Activated naive CD8-positive, alpha-beta T cell treated with anti-CD3 and anti-CD28 coated beads, Interleukin-2, amount 50 U/mL, for 16 hours (primary cell): ENCODE data around the gene COLGALT1.

Experiments
- DNase-seq: peaks from one replicate; pipeline ENCODE4 v3.0.0-alpha.2; 2020; ENCODE audit warnings: low read depth, low spot score

COLGALT1 gene

DNA sequence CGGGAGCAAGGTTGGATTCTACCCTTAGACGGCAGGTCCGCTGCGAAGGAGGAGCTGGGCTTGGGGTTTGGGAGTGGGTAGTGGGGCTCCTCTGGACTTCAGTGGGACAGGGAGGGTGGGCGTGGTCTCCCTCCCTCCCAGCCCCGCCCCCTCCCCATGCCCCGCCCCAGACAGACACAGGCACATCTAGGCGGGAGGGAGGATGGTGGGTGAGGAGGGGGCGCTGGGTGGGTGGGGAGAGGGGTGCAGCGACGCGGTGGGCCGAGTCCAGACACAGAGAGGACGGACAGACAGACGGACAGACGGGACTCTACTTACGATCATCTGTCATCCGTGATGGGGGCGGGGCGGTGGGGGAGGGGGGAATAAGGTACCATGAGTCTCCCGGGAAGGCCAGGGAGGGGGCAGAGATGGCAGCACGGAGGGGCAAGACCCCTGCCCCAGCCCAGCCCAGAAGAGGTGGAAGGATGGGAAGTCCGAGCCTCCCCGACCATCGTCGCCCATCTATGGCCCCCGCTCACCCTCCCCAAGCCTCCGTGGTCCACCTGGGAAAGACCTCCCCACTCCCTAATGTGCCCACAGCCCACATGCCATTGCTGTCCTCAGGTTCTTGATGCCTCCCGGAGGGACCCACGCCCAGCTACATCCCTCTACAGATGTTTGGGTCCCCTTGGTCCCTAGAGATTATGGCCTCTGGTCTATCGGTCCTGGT, 67.9 kb downstream of the COLGALT1 start:
- no peak for DNase-seq

DNA sequence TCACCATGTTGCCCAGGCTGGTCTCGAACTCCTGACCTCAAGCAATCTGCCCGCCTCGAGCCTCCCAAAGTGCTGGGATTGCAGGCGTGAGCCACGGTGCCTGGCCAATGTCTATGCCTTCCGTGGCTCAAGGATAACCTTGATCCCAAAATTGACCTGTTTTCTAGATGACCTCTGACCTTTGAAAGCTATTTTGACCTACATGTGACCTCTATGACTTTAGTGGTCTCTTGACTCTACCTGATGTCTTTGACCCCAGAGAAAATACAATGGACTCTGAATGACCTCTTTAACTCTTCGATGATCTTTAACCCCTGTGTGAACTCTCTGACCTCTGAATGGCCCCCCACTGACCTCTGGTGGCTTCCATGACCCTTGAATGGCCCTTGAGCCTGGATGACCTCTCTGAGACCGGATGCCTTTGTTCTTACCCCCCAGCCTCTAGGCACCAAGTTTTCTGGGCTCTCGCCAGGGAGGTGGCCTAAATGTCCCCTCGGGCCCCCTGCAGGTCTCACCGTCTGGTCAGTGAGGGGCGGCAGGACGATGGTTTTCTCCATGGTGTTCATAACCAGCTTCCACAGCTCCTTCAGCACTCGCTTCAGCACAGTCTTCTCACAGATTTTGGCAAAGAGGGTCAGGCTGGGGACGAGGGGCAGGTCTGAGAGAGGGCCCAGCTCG, 69.0 kb downstream of the COLGALT1 start:
- DNase-seq = no peak

DNA sequence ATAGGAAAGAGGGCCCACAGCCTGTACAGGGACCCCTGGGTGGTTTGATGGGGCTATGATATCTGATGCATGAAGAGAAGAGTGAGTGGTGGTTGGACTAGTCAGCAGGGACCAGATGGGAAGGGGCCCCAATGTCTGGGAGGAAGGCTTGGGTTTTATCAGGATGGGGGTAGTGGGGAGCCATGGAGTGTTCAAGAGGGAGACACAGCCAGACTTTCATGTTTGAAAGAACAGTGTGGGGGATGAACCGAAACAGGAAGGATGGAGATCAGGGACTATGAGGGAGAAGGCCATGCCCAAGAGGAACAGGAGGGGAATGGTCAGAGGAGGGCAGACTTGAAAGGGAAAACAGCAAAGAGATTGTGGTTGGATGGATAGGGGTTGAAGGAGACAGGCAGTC, 69.6 kb downstream of the COLGALT1 start:
- no peak for DNase-seq

DNA sequence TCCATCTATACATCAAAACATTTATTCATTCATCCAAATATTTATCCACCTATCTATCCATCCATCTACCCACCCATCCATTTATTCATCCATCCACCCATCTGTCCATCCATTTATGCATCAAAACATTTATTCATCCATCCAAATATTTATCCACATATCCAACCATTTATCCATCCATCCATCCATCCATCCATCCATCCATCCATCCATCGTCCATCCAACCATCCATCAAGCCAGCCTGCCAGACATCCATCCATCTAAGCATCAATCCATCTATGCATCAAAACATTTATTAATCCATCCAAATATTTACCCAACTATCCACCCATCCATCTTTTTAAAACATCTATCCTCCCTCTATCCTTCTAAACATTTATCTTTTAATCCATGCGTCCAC, 70.5 kb downstream of the COLGALT1 start:
- DNase-seq = no peak

DNA sequence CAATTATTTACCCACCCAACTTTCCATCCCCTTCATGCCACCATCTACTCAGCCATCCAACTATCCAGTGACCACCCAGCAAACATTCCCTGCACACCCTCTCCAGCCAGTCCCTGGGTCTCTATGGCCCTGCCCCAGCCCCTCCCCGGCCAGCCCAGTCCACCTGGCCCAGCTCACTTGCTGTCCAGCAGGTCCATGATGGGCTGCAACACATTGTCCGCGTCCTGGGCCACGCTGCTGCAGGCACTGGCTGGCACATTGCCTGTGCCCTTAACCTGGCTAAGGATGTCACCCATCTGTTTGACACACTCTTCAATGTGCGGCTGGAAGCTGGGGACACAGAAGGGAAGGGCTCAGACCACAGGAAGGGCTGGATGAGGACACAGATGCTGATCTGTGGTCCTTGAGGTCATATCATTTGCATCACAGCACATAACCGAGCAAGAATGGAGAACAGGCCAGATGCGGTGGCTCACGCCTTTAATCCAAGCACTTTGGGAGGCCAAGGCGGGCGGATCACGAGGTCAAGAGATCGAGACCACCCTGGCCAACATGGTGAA, 71.1 kb downstream of the COLGALT1 start:
- no peak for DNase-seq

DNA sequence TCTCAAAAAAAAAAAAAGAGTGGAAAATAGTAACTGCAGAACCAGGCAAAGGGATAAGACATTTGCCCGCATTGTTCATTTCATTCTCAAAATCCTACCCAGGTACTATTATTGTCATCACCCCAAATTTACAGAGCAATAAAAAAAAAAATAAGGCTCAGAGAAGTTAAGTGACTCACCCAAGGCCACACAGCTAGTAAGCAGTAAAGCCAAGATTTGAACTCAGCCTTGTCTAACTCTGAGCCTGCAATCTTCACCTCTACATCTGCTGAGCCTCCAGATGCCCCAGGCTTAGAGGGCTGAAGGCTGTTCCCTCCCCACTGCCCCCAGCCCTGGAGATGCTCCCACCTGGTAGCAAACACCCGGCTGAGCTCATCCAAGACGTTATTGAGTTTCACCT, 71.7 kb downstream of the COLGALT1 start:
- DNase-seq = no peak

DNA sequence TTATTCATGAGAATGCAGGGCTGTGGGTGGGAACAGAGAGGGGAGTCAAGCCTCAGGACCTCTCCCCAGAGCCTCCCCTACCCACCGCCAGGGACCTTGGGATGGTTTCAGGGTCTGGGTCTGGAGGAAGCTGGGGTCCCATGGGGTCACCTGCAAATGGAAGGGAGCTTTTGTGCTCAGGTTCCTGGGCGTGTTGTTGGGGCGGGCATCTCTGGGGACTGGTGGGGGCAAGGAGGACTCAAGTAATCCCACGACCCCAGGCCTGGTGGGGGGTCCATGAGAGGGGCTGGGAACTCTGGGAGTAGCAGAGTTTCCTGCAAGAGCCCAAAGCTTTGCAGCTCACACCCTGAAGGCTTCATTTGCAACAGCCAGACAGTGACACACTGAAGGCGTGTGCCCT, 72.5 kb downstream of the COLGALT1 start:
- DNase-seq = no peak

DNA sequence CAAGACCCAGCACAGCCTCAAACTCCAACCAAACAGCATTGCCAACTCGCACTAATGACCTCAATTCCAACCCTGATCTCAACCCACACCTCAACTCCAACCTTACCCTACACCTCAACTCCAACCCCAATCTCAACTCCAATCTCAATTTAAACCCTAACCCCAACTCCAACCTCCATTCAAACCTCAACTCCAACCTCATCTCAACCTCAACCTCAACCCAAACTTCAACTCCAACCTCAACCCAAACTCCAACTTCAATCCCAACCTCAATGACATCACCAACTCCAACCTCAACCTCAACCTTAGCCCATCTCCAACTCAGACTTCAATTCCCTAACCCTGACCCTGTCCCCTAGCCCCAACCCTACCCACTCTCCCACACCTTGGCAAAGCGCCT, 74.3 kb downstream of the COLGALT1 start:
- DNase-seq = no peak

DNA sequence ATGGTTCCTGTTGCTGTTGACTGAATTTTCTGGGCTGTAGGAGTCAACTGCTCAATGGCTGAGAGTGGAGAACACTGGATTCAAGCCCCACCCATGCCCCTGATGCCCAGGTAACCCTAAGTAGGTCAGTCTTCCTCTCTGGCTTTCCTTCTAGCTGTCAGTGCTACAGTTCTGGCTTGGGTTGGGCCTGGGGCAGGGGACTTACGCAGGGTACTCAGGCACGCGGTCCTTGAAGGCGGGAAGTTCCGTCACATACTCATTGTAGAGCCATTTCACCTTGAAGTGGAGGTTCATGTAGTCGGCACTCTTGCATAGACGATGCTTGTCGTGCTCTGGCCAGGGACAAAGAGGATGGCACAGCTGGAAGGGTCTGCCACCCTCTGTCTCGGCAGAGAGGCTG, 77.1 kb downstream of the COLGALT1 start:
- no peak for DNase-seq
